Amygdala (tissue), 56 donors: Measurements from ENCODE around the gene CEP72.
A peak's percentile ranks its signal among the peaks of the same experiment; 100 is the strongest.
"Not testable (repeated sequence)": the region's sequence is repeated elsewhere in the genome, so short reads cannot be mapped to it uniquely, and the experiment has no call there.

ENCODE experiments used
- DNase-seq, 56 donors: peaks; one replicate each; lab custom pipeline; 2025; lab: John Stamatoyannopoulos, UW

The CEP72 gene

DNA sequence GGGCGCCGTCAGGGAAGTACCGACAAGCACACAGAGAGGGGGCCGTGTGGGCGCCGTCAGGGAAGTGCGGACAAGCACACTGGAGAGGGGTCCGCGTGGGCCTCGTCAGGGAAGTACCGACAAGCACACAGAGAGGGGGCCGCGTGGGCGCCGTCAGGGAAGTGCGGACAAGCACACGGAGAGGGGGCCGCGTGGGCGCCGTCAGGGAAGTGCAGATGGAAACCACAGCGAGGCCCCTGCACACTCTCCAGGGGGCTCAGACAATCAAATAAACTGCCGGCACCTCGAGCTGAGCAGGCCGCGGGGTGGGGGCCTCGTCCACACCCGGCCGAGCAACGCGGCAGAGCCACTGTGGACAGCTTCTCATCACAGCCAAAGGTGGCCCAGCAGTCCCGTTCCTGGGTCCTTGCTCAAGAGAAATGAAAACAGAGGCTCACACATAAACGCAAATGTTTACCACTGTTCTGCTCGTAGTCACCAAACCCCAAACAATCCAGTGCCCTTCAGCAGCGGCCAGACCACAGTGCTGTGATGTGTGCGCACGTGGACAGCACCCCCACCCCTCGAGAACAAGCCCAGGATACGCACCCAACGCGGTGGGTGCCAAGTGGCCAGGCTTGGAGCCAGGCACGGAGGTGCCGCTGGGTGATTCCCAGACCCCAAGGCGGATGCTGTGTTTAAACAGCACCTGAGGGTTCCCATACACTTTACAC, 56.3 kb downstream of the CEP72 start:
- peak in 18 of 56 donors; percentile 16 to 60 (median 46) for DNase-seq

DNA sequence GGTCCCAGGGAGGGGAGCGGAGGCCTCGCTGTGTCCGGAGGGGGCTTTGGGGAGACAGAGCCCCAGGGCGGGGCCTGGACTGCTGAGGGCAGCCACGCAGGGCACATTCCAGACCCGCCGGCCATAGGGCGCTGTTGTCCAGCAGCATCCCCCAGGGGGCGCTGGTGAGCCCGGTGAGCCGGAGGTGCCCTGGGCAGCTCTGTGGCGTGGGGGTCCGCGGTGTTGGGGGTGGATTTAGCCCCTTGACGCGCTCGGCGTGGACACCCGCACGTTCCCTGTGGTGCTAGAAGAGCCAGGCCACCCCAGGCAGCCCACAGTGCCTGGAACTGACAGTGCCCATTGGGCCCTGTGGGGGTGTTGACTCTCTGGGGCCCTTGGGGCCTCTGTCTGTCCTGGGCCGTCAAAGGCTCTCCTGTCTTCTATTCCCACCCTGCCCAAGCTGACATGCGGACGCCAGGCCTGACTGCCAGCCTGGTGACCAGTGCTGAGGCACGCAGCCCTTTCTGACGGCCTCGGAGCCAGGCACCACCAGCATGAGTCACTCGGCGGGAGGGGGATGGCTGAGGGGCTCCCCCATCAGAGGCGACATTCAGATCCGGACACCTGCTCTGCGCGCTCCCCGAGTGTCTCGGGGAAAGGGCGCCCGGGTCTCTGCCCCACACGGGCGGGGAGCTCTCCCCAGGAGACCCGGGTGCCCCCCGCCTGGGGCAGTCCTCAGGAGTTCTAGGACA, 57.1 kb downstream of the CEP72 start:
- peak; percentile 47 to 98 (median 90) for DNase-seq

DNA sequence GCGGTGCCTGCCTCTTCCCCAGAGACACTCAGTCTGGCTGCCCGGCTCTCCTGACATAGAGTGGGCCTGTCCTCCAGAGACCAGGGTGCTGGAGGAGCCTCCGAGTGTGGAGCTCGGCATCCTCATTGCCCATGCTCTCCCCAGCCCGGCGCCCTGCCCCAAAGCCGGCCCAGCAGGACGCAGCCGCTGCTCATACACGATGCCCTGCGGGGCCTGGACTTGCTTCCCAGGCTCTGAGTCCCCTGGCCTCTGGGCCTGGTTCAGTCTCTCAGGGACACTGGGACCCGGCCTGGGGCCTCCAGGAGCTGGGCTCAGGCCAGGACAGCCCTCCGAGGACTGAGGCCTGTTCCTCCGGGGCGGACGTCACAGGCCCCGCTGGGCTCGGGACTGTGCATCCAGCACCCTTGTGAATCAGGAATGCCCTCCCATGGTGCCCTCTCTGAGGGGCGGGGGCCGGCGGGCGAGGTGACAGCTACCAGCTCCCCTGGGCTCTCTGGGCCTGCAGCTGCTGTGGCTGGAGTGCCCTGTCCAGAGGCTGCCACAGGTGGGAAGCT, 57.8 kb downstream of the CEP72 start:
- DNase-seq = peak in 6 of 56 donors; percentile 54 to 82 (median 67)

DNA sequence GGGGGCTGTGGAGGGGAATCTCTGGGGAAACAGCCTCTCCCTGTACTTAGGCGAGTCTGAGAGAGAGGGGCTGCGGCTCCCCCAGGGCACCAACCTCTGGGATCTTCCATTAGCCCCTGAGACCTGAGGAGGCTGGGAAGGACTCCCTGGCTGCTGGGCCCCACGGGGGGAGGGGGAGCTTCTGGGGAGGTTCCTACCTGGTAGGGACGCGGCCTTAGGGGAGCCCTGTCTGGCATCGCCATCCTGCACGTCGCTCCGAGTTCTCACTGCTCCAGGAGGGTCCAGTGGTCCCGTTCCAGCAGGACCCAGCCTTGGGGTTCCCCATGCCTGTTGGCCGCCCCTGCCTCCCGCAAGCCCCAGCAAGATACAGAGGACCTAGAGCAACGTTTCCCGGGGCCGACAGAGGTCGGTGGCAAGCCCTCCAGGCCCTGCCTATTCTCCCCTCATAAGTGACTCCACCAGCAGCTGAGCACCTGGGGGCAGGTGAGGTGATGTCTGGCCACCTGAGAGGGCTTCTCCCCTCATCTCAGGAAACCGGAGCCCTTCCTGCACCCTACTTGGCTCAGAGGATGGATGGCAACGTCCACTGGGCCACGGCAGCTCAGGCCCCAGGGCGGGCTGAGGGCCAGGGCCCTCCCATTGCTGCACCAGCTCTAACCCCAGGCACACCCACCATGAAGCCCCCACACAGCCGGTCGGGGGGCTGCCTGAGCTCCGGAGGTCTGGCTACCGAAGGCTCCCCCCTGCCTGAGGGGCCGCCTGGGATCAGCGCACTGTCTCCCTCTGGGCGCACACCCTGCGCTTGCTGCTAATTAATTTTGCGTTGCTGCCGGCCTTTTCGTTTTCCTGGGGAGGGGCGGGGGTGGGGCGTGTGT, 58.5 kb downstream of the CEP72 start:
- DNase-seq = no peak

DNA sequence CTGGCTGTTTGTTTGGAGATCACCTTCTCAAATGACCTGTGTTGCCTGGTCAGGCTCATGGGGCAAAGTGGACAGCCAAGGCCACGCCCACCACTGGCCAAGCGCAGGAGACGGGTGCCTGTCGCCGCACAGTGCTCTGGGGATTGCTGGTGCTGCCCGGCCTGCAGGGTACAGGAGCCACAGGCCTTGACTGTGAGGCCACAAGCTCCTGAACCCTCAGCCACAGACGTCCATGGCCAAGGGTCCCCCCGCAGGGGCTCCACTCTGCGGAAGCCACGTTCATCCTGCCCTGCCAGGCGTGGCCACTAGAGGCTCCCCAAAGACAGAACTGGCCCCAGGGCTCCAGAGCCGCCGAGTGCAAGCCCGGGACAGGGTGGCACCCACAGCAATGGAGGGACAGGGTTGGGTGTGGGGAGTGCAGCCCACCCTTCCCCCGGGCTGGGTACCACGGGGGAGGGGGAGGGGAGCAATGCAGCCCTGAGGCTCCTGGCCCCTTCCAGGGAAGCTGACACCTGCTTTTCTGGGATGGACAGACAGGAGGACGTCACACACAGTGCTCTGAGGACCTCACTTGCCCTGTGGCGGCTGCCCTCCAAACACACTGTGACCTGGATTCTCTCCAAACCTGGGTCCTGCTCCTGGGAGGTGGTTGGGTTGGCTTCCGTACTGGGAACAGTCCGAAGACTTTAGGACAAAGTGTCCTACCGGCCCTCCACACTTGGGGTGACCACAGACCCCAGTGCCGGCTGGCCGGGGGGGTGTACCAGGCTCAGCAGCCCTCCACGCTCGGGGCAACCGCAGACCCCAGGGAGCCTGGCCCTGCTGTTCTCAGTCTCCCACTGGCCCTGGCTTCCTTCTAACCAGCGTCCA, 59.6 kb downstream of the CEP72 start:
- DNase-seq = peak in 53 of 56 donors; percentile 17 to 87 (median 67)

DNA sequence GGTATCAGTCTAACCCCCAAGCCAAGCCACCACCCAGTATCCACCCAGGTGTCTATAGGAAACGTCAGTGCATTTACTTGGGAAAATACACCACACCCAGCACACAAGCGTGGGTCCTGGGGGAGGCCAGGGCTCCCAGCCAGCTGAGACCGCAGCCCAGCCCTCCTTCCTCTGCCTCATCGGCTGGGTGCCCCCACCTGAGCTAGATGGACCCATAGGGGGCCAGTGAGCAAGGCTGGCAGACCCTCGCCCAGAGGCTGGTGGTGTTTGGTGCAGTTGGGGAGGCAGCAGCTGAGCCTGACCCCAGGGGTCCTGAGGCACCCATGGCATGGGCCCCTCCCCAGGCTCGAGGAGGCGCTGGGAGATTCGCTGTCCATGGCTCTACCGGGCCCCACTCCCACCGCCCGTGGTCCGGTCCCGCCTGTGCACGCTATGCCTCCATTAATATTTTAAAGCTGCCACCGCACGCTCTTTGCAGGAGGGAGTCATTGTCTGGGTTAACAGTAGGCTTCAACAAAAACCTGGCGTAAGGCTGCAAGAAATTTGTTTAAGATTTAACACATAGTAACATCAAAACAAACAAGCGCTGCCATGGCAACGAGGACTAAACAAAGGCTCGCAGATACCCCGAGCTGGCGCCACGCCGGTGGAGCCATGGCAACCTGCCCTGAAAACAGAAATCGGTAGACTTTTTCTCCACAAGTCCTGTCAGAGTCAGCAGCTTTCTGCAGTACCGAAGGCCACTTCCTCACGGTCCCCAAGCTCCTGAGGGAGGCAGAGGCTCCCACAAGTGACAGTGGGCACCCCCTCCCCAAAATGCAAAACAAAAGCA, 60.4 kb downstream of the CEP72 start:
- DNase-seq = peak in 49 of 56 donors; percentile 9 to 88 (median 58)

DNA sequence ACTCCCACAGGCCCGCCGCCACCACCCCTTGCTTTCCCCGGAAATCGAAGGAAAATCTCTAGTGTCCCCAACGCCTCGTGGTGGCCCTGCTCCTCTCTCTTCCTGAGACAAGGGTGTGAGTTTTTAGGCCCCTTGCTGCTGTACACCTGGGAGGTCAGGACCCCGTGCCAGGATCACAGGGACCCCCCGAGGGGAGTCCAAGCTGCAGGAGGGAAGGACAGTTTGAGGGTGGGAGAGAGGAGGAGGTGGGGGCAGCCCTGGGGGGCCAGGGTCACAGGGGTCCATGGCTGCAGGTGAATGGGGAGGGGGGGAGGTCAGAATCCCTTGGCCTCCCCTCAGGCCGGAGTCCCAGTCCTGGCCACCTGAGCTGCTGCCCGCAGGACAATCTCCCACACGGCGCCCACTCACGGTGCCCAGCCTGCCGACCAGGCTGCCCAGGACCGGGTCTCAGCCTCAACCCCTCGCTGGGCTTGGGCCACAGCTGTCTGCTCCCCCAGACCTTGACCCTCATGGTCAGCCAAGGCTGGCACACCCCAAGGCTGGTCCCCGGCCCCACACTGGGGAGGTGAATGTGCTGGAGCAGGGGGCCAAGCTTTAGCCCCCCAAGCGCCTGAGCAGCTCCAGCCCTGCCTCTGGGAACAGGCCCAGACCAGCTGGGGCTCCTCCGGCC, 61.2 kb downstream of the CEP72 start:
- DNase-seq = no peak

DNA sequence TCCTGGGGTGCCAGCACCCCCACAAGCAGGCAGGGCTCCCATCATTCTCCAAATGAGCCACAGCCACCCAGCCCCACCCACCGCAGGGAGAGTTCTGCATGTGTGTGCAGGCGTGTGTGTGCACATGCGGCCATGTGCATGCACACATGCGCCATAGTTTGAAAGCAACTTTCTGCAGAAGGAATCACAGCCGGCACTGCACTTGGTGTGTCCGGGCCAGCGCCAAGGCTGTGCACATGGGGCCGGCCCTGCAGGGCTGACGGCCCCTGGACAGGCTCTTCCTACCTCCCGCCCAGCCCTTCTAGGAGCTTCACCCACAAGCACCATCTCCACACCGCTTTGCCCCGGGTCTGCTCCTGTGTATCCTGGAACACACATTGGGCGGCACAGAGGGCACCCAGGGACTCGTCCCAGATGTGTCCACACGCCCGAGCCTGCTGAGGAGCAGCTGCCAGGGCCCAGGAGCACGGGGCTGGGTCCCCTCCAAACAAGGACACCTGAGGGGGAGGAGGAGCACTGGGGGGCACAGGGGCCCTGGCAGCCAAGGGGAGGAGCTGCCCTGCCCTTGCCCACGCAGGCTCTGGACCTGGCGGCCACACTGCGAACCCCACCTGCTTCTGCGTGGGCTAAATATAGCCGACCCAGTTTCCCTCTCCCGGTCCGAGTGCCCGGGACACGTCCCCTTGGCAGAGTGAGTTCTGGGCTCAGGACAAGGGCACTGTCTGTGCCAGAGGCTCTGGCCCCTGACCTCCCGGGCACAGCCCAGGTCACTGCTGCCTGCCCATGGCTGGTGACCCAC, 61.9 kb downstream of the CEP72 start:
- DNase-seq = peak in 5 of 56 donors; percentile 26 to 59 (median 38)

DNA sequence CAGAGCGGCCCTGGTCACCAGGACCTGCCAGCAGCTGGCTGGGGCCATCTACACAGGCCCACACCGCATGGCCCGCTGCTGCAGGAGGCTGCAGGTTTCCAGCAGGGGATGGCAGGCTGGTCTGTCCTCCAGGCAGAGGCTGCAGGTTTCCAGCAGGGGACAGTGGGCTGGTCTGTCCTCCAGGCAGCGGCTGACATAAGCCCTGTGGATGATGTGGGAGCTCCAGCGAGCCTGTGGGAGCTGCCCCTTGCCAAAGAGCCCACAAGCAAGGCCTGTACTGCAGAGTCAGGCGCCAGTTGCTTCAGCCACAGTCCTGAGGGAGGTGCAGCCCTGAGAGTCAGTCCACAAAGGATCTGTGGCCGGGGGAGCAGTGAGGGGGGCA, 62.5 kb downstream of the CEP72 start:
- peak in 18 of 56 donors; percentile 27 to 83 (median 46) for DNase-seq

DNA sequence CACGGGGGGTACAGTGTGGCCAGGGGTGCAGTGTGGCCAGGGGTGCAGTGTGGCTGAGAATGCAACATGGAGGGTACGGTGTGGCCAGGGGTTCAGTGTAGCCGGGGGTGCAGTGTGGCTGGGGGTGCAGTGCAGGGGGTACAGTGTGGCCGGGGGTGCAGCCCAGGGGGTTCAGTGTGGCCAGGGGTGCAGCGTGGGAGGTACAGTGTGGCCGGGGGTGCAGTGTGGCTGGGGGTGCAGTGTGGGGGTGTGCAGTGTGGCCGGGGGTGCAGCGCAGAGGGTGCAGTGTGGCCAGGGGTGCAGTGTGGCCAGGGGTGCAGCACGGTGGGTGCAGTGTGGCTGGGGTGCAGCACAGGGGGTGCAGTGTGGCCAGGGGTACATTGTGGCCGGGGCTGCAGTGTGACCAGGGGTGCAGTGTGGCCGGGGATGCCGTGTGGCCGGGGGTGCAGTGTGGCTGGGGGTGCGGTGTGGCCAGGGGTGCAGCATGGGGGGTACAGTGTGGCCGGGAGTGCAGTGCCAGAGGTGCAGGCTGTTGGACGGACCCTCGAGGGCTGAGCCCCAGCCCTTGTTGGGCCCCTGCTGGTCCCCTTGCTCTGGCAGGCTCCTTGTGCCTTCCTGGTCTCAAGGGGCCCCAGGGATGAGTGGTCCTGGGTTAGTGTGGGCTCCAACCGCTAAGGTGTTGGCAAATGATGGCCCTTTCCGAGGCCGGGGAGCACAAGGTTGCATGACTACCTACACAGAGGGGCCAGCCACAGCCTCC, 63.2 kb downstream of the CEP72 start:
- no peak for DNase-seq

DNA sequence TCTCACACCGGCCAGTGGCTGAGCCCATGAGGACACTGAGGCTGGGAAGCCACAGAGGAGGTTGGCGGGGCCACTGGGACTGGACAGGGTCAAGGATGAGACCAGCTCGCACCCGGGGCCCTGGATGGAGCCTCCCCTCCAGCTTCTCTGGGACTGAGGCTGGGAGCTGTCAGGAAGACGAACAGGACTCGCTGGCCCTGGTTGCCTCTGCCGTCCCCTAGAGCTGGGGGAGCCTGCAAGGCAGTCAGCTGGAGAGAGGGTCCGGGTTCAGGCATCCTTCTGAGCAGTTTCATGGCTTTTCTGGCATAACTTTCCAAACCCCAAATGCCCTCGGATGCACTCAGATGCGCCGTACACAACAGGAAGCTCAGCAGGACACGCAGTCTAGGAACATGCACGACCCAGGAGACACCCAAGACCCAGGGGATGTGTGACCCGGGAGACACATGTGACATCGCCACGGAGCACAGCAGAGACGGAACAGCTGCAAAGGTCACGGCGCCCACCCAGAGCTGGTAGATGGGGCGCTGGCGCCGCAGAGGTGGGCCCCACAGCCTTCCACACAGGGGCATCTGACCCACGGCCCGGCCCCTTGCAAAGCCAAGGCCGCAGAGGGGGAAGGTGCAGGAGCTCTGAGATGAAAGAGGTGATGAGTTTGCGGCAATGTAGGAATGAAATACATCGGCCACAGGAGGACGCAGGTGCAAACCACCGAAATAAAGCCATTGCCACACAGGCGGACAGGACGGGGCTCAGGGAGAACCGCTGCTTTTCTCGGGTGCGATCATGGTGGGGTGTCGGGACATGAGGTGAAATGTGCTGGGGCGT, 63.9 kb downstream of the CEP72 start:
- no peak for DNase-seq

DNA sequence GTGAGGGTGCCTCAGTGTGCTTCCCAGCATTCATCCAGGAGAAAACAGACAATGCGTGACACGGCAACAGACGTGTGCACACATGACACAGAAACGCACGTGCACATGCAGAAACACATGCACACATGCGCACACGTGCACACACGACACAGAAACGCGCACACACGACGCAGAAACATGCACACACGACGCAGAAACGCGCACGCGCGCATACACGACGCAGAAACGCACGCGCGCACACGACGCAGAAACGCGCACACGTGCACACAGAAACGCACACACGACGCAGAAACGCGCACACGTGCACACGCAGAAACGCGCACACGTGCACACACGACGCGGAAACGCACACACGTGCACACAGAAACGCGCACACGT, 64.5 kb downstream of the CEP72 start:
- no peak for DNase-seq

DNA sequence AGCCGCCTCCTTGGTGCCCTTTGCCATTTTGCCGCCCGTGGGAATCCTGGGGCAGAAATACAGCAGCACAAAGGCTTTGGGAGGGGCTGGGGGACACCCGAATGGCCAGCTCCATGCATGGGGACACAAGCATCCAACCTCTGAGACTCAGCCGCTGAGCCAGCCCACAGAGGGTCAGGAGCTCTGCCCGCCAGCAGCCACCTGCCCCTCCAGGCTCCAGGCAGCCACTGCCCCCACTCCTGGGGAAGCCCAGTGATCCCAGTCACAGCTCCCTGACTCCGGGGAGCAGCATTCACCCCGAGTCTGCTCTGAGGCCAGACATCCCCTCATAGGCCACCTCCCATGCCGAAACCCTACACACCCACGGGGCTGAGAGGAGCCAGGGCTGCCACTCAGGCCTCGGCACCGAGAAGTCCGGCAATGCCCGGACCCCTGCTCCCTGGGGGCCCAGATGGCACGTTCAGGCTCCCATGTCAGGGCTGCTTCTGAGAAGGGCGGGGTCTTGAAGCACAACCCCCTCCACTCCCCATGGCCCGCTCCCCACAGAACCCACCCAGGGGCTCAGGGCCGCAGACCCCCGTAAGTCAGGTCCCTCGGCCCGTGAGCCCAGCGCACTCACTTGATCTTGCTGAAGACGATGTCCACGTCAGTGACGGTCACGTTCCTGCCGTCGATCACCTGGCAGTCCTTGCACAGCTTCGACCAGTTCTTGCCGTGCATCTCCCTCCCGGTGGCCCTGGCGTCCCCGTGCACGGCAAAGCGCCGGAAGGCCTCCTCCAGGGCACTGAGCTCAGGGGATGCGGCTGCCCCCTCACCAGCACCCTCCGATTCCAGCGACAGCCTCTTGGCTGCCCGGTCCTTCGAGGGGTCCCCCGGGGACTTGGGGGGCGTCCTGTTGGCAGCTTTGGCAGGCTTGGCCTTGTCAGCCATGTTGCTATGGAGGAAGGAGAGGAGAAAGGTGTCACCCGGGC, 65.3 kb downstream of the CEP72 start:
- DNase-seq = no peak

DNA sequence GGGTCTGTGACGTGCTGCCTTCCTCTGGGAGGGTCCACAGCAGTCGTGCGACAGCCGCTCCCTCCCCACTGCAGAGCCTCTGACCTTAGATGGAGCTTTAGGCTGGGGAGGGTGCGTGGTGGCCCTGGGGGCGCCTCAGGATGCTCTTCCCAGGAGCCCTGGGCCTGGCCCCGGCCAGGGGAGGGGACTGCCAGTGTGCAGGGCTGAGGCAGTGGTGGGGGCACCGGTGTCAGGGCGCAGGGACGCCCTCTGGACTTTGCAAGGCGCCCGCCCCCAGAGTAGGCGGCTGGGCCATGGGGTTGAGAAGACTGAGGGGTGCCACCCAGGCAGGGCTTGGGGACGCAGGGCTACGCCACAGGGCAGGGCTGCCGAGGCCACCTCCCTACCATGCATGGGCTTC, 66.4 kb downstream of the CEP72 start:
- DNase-seq = not testable (repeated sequence)
